Measurements from ENCODE around the gene SLC9A9.

DNA sequence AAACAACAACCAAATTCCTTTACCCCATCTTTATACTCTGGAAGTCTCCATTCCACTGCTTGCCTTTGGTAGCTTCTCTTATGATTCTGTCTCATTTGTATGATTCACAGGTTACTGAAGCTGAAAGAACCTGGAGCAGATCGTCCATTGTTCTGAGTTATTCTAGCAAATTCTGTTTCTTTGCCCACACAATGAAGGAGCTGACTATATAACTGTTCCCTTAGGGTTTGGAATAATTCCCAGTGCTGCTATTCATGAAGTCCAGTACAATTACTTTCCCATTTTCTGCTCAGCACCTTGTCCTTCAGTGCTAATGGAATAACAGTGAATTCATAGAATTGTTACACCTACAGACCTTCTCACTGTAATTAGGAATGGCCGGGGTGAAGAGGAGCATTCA lies 560.9 kb downstream of the SLC9A9 start:
- TF ChIP-seq, protein P1, sequence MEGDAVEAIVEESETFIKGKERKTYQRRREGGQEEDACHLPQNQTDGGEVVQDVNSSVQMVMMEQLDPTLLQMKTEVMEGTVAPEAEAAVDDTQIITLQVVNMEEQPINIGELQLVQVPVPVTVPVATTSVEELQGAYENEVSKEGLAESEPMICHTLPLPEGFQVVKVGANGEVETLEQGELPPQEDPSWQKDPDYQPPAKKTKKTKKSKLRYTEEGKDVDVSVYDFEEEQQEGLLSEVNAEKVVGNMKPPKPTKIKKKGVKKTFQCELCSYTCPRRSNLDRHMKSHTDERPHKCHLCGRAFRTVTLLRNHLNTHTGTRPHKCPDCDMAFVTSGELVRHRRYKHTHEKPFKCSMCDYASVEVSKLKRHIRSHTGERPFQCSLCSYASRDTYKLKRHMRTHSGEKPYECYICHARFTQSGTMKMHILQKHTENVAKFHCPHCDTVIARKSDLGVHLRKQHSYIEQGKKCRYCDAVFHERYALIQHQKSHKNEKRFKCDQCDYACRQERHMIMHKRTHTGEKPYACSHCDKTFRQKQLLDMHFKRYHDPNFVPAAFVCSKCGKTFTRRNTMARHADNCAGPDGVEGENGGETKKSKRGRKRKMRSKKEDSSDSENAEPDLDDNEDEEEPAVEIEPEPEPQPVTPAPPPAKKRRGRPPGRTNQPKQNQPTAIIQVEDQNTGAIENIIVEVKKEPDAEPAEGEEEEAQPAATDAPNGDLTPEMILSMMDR (conservative IDR thresholded peaks at IDR 0.05 in 1 of 2, IDR thresholded peaks at IDR 0.05 in 1 of 2; ENCODE audit: low read depth in 1 of 2, low read length in 2 of 2): no peak
- TF ChIP-seq EZH2 (IDR thresholded peaks at IDR 0.05; ENCODE audit: low read length, missing control alignments): no peak

Data from fibroblast of lung (primary cell).